ENCODE measurements around the gene GADD45B.

GRCh38 chr19:2514981-2515518 is 39.1 kb downstream of the GADD45B start:
- TF ChIP-seq CTCF (conservative IDR thresholded peaks at IDR 0.05; ENCODE audit: low read depth, low read length) (no peak), CEBPB (IDR thresholded peaks at IDR 0.05; ENCODE audit: low read depth, low read length) (no peak), POLR2A (IDR thresholded peaks at IDR 0.05; ENCODE audit: low read depth, low read length) (no peak), RCOR1 (IDR thresholded peaks at IDR 0.05; ENCODE audit: insufficient replicate concordance, low read length) (no peak)

Data from IMR-90 (cell line).